Trophoblast cell (in vitro differentiated cells and primary cell): ENCODE results near the gene MAGIX.
A peak's percentile ranks its signal among the peaks of the same experiment; 100 is the strongest.
"Not testable (repeated sequence)": the region's sequence is repeated elsewhere in the genome, so short reads cannot be mapped to it uniquely, and the experiment has no call there.

Source experiments
- DNase-seq, 2 donors: peaks; one replicate each; pipeline ENCODE4 v3.0.0-alpha.2; 2016
- H2AFZ ChIP-seq: 2 replicates; pipeline ENCODE4 v1.6.1; 2013; ENCODE audit warnings: low read length, moderate library complexity, mild to moderate bottlenecking; ENCODE audit not compliant: insufficient read depth, poor library complexity
- H2AK5ac ChIP-seq: 2 replicates; pipeline ENCODE4 v1.6.1; 2013; ENCODE audit warnings: mild to moderate bottlenecking, low read length
- H2BK120ac ChIP-seq: 2 replicates; pipeline ENCODE4 v1.6.1; 2013; ENCODE audit warnings: low read length, mild to moderate bottlenecking, moderate library complexity; ENCODE audit not compliant: insufficient read depth, poor library complexity
- H2BK12ac ChIP-seq: 2 replicates; pipeline ENCODE4 v1.6.1; 2013; ENCODE audit warnings: mild to moderate bottlenecking, low read length, moderate library complexity
- H2BK5ac ChIP-seq: 2 replicates; pipeline ENCODE4 v1.6.1; 2013; ENCODE audit warnings: low read length, low read depth, moderate library complexity, mild to moderate bottlenecking; ENCODE audit not compliant: poor library complexity
- H3K14ac ChIP-seq: 2 replicates; pipeline ENCODE4 v1.6.1; 2013; ENCODE audit warnings: mild to moderate bottlenecking, low read length
- H3K18ac ChIP-seq: 2 replicates; pipeline ENCODE4 v1.6.1; 2013; ENCODE audit warnings: mild to moderate bottlenecking, low read length
- H3K23ac ChIP-seq: 2 replicates; pipeline ENCODE4 v1.6.1; 2013; ENCODE audit warnings: low read length
- H3K27ac ChIP-seq: 2 replicates; pipeline ENCODE4 v1.5.1; 2013; ENCODE audit warnings: low read depth, mild to moderate bottlenecking, inconsistent platforms, low read length, moderate library complexity
- H3K27me3 ChIP-seq: 2 replicates; pipeline ENCODE4 v1.6.1; 2013; ENCODE audit warnings: inconsistent platforms, mild to moderate bottlenecking, low read length, moderate library complexity; ENCODE audit not compliant: insufficient read depth
- H3K36me3 ChIP-seq, 2 experiments: 1 replicate in 1 of 2; 2 replicates in 1 of 2; pipeline ENCODE4 v1.6.1; 2013; ENCODE audit warnings: low read length in 2 of 2, mild to moderate bottlenecking in 2 of 2, moderate library complexity in 1 of 2; ENCODE audit not compliant: insufficient read depth in 2 of 2, control insufficient read depth in 1 of 2
- H3K4ac ChIP-seq: 2 replicates; pipeline ENCODE4 v1.6.1; 2013; ENCODE audit warnings: low read depth, mild to moderate bottlenecking, low read length, moderate library complexity
- H3K4me1 ChIP-seq, 2 experiments: 1 replicate in 1 of 2; 2 replicates in 1 of 2; pipeline ENCODE4 v1.6.1; 2013; ENCODE audit warnings: low read length in 2 of 2, mild to moderate bottlenecking in 2 of 2, moderate library complexity in 1 of 2; ENCODE audit not compliant: insufficient read depth in 2 of 2, control insufficient read depth in 1 of 2
- H3K4me2 ChIP-seq: 2 replicates; pipeline ENCODE4 v1.6.1; 2013; ENCODE audit warnings: inconsistent platforms, mild to moderate bottlenecking, low read length, moderate library complexity
- H3K4me3 ChIP-seq: 2 replicates; pipeline ENCODE4 v1.5.1; 2013; ENCODE audit warnings: mild to moderate bottlenecking, low read depth, low read length, inconsistent platforms
- H3K79me1 ChIP-seq: one replicate; pipeline ENCODE4 v1.6.1; 2013; ENCODE audit warnings: low read length
- H3K79me2 ChIP-seq: 2 replicates; pipeline ENCODE4 v1.6.1; 2013; ENCODE audit warnings: low read length, mild to moderate bottlenecking; ENCODE audit not compliant: control insufficient read depth, insufficient read depth, poor library complexity
- H3K9ac ChIP-seq: 2 replicates; pipeline ENCODE4 v1.6.1; 2013; ENCODE audit warnings: mild to moderate bottlenecking, low read length
- H3K9me3 ChIP-seq: 2 replicates; pipeline ENCODE4 v1.6.1; 2013; ENCODE audit warnings: low read depth, mild to moderate bottlenecking, control low read depth, inconsistent platforms, low read length; ENCODE audit not compliant: insufficient read depth
- H4K12ac ChIP-seq: 2 replicates; pipeline ENCODE4 v1.6.1; 2013; ENCODE audit warnings: low read depth, mild to moderate bottlenecking, low read length, moderate library complexity
- H4K8ac ChIP-seq: 2 replicates; pipeline ENCODE4 v1.6.1; 2013; ENCODE audit warnings: low read depth, mild to moderate bottlenecking, low read length, moderate library complexity
- H4K91ac ChIP-seq: one replicate; pipeline ENCODE4 v1.6.1; 2013; ENCODE audit warnings: low read depth, mild to moderate bottlenecking, low read length, moderate library complexity
- WGBS: extraction: QIAGEN DNeasy Blood & Tissue Kit; methylation state at CpG from one replicate; pipeline ENCODE4 v1.1.7; 2013; ENCODE audit warnings: missing lambda C conversion rate; ENCODE audit not compliant: insufficient read length, insufficient coverage; ENCODE audit errors: extremely low coverage; 5-methylcytosine and 5-hydroxymethylcytosine counted together

The MAGIX gene

DNA sequence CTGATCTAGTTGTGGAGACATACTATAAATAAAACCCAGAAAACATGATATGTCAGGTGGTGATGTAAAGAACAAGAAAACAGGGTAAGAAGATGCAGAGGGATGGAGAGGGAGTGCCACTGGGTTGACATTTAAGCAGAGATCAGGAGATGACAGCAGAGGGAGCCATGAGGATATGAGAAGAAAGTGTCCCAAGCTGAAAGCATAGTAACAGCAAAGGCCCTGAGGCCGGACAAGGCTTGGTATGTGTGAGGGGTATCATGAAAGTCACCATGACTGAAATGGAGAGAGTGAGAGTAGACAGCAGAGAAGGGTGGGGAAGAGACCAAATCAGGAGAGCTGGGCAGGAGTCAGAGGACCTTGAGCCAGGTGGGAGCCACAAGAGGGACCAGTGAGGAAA is 42.5 kb upstream of the MAGIX start:
- Histone ChIP-seq H2BK12ac (no peak overlapping the region), H3K9ac (no peak overlapping the region), H3K14ac (no peak overlapping the region), H3K27ac (no peak overlapping the region), H4K8ac (no peak overlapping the region), H3K4ac (no peak overlapping the region), H2AFZ (no peak overlapping the region), H2AK5ac (no peak overlapping the region), H3K36me3 (peaks cover 29 to 36% of the 10 kb centered on the region in 2 experiments), H2BK120ac (no peak overlapping the region), H3K79me2 (peaks cover 4% of the 10 kb centered on the region), H3K79me1 (peaks cover 3% of the 10 kb centered on the region), H4K91ac (no peak overlapping the region), H3K18ac (no peak overlapping the region), H3K4me1 (peaks cover 0 to 5% of the 10 kb centered on the region in 2 experiments), H3K23ac (no peak overlapping the region), H3K27me3 (no peaks in the 10 kb centered on the region), H4K12ac (no peak overlapping the region), H3K4me2 (no peak overlapping the region), H3K4me3 (no peak overlapping the region), H2BK5ac (no peak overlapping the region), H3K9me3 (no peaks in the 10 kb centered on the region)
- DNase-seq, result no peak
- WGBS, result no CpG with 5 or more reads among the region's 1 CpG

DNA sequence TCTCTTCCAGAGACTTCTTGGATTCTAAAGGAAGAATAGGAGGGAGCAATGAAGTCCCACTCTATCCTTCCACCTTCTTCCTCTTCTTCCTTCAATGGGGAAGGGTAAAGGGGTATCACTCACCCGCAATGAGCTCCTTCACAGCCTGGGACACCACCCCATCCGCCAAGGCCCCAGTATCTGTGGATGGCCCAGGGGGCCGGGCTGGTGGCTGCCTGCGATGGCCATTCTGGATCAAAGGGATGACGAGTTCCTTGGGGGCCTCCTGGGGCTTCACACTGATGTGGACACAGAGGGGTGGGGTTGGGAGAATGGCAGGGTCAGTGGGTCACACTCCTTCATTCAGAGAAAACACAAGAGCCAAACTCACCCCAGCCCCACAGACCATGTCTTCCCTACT is 40.1 kb upstream of the MAGIX start:
- no peak for DNase-seq
- Histone ChIP-seq H2BK120ac (no peak overlapping the region), H2AK5ac (no peak overlapping the region), H3K79me1 (peaks cover 3% of the 10 kb centered on the region), H2BK12ac (no peak overlapping the region), H3K27me3 (no peaks in the 10 kb centered on the region), H3K9ac (no peak overlapping the region), H4K91ac (no peak overlapping the region), H3K79me2 (peaks cover 4% of the 10 kb centered on the region), H3K18ac (no peak overlapping the region), H3K36me3 (peaks cover 9 to 16% of the 10 kb centered on the region in 2 experiments), H3K9me3 (no peaks in the 10 kb centered on the region), H3K4ac (peak overlapping the region; percentile 17), H4K12ac (no peak overlapping the region), H4K8ac (no peak overlapping the region), H2AFZ (no peak overlapping the region), H3K14ac (no peak overlapping the region), H3K23ac (no peak overlapping the region), H2BK5ac (no peak overlapping the region), H3K27ac (no peak overlapping the region), H3K4me1 (peaks cover 0 to 5% of the 10 kb centered on the region in 2 experiments), H3K4me3 (no peak overlapping the region), H3K4me2 (peak overlapping the region; percentile 87)
- WGBS, result no CpG with 5 or more reads among the region's 5 CpGs

DNA sequence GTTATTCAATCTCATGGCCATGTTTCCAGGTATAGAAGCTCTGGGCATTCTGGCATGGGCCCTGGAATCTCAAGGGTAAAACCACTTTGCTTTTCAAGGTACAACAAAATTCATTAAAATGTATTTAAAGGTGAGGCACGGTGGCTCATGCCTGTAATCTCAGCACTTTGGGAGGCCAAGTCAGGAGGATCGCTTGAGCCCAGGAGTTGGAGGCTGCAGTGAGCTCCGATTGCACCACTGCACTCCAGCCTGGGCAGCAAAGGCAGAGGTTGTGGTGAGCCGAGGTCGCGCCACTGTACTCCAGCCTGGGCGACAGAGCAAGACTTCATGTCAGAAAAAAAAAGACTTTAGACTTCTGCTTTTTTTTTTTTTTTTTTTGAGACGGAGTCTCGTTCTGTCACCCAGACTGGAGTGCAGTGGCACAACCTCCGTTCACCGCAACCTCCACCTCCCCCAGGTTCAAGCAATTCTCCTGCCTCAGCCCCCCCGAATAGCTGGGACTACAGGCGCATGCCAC is 34.8 kb upstream of the MAGIX start:
- H4K91ac ChIP-seq, H3K36me3 ChIP-seq, H3K23ac ChIP-seq, H3K18ac ChIP-seq, H3K79me1 ChIP-seq, H3K79me2 ChIP-seq, H3K14ac ChIP-seq, H3K4me2 ChIP-seq, H3K4ac ChIP-seq, H2BK120ac ChIP-seq, H3K4me1 ChIP-seq, H2BK5ac ChIP-seq, H3K4me3 ChIP-seq, H3K27me3 ChIP-seq, H2AFZ ChIP-seq, H3K9ac ChIP-seq, H3K27ac ChIP-seq, H4K8ac ChIP-seq, H2BK12ac ChIP-seq, H2AK5ac ChIP-seq, H3K9me3 ChIP-seq, H4K12ac ChIP-seq, DNase-seq: not testable (repeated sequence)
- no CpG with 5 or more reads among the region's 13 CpGs for WGBS

DNA sequence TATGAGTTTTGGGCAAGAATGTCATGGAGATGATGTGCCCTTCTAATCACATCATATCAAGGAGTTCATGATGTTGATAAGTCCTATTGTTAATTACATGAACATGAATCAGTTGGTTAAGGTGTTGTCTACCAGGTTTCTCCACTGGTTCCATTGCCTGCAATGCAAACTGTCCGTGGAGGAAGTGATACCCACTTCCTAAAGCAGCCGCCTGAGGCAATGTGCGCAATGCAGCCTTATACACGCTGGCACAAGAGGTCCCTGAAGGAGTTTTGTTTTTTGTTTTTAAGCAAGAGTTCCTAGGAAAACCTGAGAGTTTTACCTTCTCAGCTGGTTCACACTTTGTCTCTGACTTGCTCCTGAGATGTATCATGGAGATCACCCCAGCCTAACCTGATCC is 33.1 kb upstream of the MAGIX start:
- DNase-seq, result no peak
- Histone ChIP-seq H3K27ac (no peak overlapping the region), H2BK120ac (no peak overlapping the region), H3K18ac (no peak overlapping the region), H2BK5ac (no peak overlapping the region), H3K79me1 (no peaks in the 10 kb centered on the region), H2AK5ac (no peak overlapping the region), H2AFZ (no peak overlapping the region), H3K4me1 (no peaks in the 10 kb centered on the region), H2BK12ac (no peak overlapping the region), H3K4me3 (no peak overlapping the region), H3K36me3 (no peaks in the 10 kb centered on the region), H4K91ac (no peak overlapping the region), H3K23ac (no peak overlapping the region), H3K79me2 (no peaks in the 10 kb centered on the region), H4K12ac (no peak overlapping the region), H3K4me2 (no peak overlapping the region), H3K27me3 (no peaks in the 10 kb centered on the region), H3K14ac (no peak overlapping the region), H4K8ac (no peak overlapping the region), H3K4ac (no peak overlapping the region), H3K9ac (no peak overlapping the region), H3K9me3 (no peaks in the 10 kb centered on the region)
- WGBS, result no CpG with 5 or more reads among the region's 4 CpGs
